ENCODE results near the gene PCNX2. TPM values are rescaled to one million over a fixed set of nuclear protein-coding genes. Genes with fewer than 3 reads are reported as not detected.

Gene PCNX2
- total and polyA plus RNA-seq, 4 donors: 2.0 to 15.1 (median 6.4) TPM

DNA sequence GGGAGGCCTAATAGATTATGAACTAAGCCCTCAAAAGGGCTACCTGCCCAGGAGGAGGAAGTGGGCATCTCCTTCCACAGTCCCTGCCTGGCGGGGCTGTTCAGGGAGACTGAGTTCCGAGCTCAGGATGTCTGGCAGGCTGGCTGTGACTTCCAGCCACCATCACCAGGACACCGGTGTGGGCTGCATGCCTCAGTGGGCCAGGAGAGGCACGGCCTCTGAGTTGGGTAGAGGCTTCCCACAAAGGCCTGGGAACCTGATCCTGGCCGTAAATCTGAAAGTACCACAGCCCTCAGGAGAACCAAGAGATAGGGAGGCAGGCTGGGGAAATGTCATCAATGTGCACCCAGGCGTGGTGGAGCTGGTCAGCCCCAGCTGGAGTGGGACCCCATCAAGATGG, 316.0 kb downstream of the PCNX2 start:
- H3K4me1 ChIP-seq (ENCODE audit: control insufficient read depth in 5 of 5, insufficient read depth in 5 of 5, low read length in 5 of 5): peaks cover 0 to 26% (median 4%) of the 10 kb centered on the region in 5 donors
- H3K27me3 ChIP-seq (ENCODE audit: control insufficient read depth in 3 of 3, insufficient read depth in 3 of 3, low read length in 2 of 3): no peaks in the 10 kb centered on the region
- no peak for ATAC-seq (ENCODE audit: insufficient read depth, low FRiP score)
- 97 to 98% methylated on average over 6 of the region's 6 CpGs for WGBS, 2 donors
- no peaks in the 10 kb centered on the region for H3K9me3 ChIP-seq (ENCODE audit: control insufficient read depth in 4 of 4, insufficient read depth in 3 of 4, low read length in 3 of 4)
- peaks cover 0 to 13% (median 7%) of the 10 kb centered on the region in 4 donors for H3K36me3 ChIP-seq (ENCODE audit: control insufficient read depth in 4 of 4, insufficient read depth in 4 of 4, low read length in 4 of 4)
- H3K27ac ChIP-seq (ENCODE audit: low read depth in 1 of 2, low read length in 1 of 2): no peak overlapping the region
- TF ChIP-seq, protein P1, sequence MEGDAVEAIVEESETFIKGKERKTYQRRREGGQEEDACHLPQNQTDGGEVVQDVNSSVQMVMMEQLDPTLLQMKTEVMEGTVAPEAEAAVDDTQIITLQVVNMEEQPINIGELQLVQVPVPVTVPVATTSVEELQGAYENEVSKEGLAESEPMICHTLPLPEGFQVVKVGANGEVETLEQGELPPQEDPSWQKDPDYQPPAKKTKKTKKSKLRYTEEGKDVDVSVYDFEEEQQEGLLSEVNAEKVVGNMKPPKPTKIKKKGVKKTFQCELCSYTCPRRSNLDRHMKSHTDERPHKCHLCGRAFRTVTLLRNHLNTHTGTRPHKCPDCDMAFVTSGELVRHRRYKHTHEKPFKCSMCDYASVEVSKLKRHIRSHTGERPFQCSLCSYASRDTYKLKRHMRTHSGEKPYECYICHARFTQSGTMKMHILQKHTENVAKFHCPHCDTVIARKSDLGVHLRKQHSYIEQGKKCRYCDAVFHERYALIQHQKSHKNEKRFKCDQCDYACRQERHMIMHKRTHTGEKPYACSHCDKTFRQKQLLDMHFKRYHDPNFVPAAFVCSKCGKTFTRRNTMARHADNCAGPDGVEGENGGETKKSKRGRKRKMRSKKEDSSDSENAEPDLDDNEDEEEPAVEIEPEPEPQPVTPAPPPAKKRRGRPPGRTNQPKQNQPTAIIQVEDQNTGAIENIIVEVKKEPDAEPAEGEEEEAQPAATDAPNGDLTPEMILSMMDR (IDR thresholded peaks at IDR 0.05; ENCODE audit: control extremely low read depth, extremely low read depth): no peak
- H3K4me3 ChIP-seq: no peak overlapping the region
- DNase-seq: no peak
- H3K9ac ChIP-seq (ENCODE audit: insufficient read depth in 1 of 2, low read length in 2 of 2): no peak overlapping the region

DNA sequence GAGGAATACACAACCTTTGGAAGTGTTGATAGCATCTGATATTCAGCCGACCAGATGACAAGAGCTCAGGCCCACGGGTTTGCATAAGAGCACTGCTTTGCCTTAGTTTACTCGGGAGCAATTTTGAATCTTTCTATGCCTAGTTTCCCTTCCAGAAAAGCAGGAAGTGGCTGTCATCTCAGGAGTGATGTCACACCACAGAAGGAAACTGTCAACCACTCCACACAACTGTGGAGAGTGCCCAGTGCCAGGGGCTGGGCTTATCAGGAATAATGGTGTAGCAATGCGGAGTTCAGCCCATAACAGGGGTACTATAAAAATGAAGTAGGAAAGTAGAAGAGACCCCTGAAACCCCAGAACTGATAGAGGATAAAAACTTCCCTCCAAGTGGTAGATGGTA, 316.7 kb downstream of the PCNX2 start:
- H3K4me1 ChIP-seq (ENCODE audit: control insufficient read depth in 5 of 5, insufficient read depth in 5 of 5, low read length in 5 of 5): peaks cover 0 to 26% (median 4%) of the 10 kb centered on the region in 5 donors
- peaks cover 0 to 3% (median 0%) of the 10 kb centered on the region in 4 donors for H3K9me3 ChIP-seq (ENCODE audit: control insufficient read depth in 4 of 4, insufficient read depth in 3 of 4, low read length in 3 of 4)
- H3K27me3 ChIP-seq (ENCODE audit: control insufficient read depth in 3 of 3, insufficient read depth in 3 of 3, low read length in 2 of 3): no peaks in the 10 kb centered on the region
- no peak overlapping the region for H3K9ac ChIP-seq (ENCODE audit: insufficient read depth in 1 of 2, low read length in 2 of 2)
- DNase-seq (peak in 2 of 3 donors; percentile 30 to 56), ATAC-seq (ENCODE audit: insufficient read depth, low FRiP score) (no peak)
- TF ChIP-seq, protein P1 (IDR thresholded peaks at IDR 0.05; ENCODE audit: control extremely low read depth, extremely low read depth): no peak
- no peak overlapping the region for H3K4me3 ChIP-seq
- H3K36me3 ChIP-seq (ENCODE audit: control insufficient read depth in 4 of 4, insufficient read depth in 4 of 4, low read length in 4 of 4): peaks cover 0 to 15% (median 9%) of the 10 kb centered on the region in 4 donors
- WGBS, 2 donors: 34 to 53% methylated on average over 4 of the region's 4 CpGs
- H3K27ac ChIP-seq (ENCODE audit: low read depth in 1 of 2, low read length in 1 of 2): no peak overlapping the region

DNA sequence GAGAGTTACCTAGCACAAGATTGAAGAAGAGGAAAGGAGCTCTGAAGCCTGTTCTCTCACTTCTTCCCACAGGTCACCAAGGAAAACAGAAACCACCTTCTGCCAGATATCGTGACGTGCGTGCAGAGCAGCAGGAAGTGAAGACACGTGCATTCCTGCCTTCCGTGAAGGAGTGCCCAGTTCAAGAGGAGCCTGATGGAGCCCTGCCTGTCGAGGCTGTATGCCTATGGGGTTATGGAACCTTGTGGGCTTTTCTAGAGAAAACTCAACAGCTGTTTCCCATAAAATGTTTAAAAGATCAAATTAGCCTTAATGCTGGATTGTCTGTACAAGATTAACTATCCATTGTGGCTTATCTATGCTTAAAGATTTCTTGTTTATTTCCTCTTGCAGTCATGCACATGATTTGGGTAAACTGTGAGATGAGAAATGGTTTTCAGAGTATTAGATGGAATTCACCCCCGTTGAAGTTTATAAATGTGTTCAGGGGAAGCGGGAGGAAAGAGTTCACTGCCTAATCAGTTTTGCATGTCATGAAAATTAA, 317.4 kb downstream of the PCNX2 start:
- peak in 2 of 3 donors; percentile 51 for DNase-seq
- peaks cover 0 to 8% (median 0%) of the 10 kb centered on the region in 4 donors for H3K9me3 ChIP-seq (ENCODE audit: control insufficient read depth in 4 of 4, insufficient read depth in 3 of 4, low read length in 3 of 4)
- no peaks in the 10 kb centered on the region for H3K27me3 ChIP-seq (ENCODE audit: control insufficient read depth in 3 of 3, insufficient read depth in 3 of 3, low read length in 2 of 3)
- 20 to 32% methylated on average over 8 of the region's 8 CpGs for WGBS, 2 donors
- ATAC-seq (ENCODE audit: insufficient read depth, low FRiP score): no peak
- H3K36me3 ChIP-seq (ENCODE audit: control insufficient read depth in 4 of 4, insufficient read depth in 4 of 4, low read length in 4 of 4): peaks cover 0 to 21% (median 9%) of the 10 kb centered on the region in 4 donors
- H3K9ac ChIP-seq (ENCODE audit: insufficient read depth in 1 of 2, low read length in 2 of 2): no peak overlapping the region
- H3K4me1 ChIP-seq (ENCODE audit: control insufficient read depth in 5 of 5, insufficient read depth in 5 of 5, low read length in 5 of 5): peaks cover 0 to 26% (median 4%) of the 10 kb centered on the region in 5 donors
- TF ChIP-seq, protein P1 (IDR thresholded peaks at IDR 0.05; ENCODE audit: control extremely low read depth, extremely low read depth): no peak
- no peak overlapping the region for H3K4me3 ChIP-seq
- peak overlapping the region in 1 of 2 donors; percentile 39 for H3K27ac ChIP-seq (ENCODE audit: low read depth in 1 of 2, low read length in 1 of 2)
